ENCODE measurements around the gene SLC4A2.

Gene SLC4A2

GRCh38 chr7:151095828-151096475, 36.6 kb downstream of the SLC4A2 start:
- DNase-seq = no peak

GRCh38 chr7:151099486-151100211, 40.3 kb downstream of the SLC4A2 start:
- no peak for DNase-seq

GRCh38 chr7:151100921-151101320, 41.5 kb downstream of the SLC4A2 start:
- no peak for DNase-seq

- DNase-seq = no peak
Observed at GRCh38 chr7:151101621-151102396, 42.4 kb downstream of the SLC4A2 start.

- DNase-seq = no peak
Observed at GRCh38 chr7:151102991-151103390, 43.6 kb downstream of the SLC4A2 start.

GRCh38 chr7:151103973-151104372, 44.6 kb downstream of the SLC4A2 start:
- DNase-seq = no peak

GRCh38 chr7:151104411-151105235, 45.2 kb downstream of the SLC4A2 start:
- DNase-seq = no peak

GRCh38 chr7:151107882-151108281, 48.5 kb downstream of the SLC4A2 start:
- no peak for DNase-seq

GRCh38 chr7:151109094-151110048, 50.0 kb downstream of the SLC4A2 start:
- DNase-seq = no peak

GRCh38 chr7:151110236-151110940, 51.0 kb downstream of the SLC4A2 start:
- no peak for DNase-seq

GRCh38 chr7:151110941-151111645, 51.7 kb downstream of the SLC4A2 start:
- DNase-seq = peak; percentile 51

GRCh38 chr7:151113344-151114150, 54.2 kb downstream of the SLC4A2 start:
- DNase-seq = no peak

GRCh38 chr7:151114151-151115090, 55.0 kb downstream of the SLC4A2 start:
- no peak for DNase-seq

GRCh38 chr7:151115121-151115835, 55.9 kb downstream of the SLC4A2 start:
- no peak for DNase-seq

GRCh38 chr7:151115836-151116418, 56.5 kb downstream of the SLC4A2 start:
- no peak for DNase-seq

- no peak for DNase-seq
Observed at GRCh38 chr7:151116603-151117440, 57.4 kb downstream of the SLC4A2 start.

All from NCI-H2107 (cell line).